HG03521 (cell line): ENCODE data around the gene OR6F1.
"Not testable (repeated sequence)": the region's sequence is repeated elsewhere in the genome, so short reads cannot be mapped to it uniquely, and the experiment has no call there.

ENCODE experiments used
- ATAC-seq: cut with Tn5 transposase; IDR thresholded peaks from one replicate; pipeline ENCODE4 v1.9.1; 2021; ENCODE audit warnings: mild to moderate bottlenecking, moderate library complexity; ENCODE audit not compliant: unreplicated experiment

Gene OR6F1

DNA sequence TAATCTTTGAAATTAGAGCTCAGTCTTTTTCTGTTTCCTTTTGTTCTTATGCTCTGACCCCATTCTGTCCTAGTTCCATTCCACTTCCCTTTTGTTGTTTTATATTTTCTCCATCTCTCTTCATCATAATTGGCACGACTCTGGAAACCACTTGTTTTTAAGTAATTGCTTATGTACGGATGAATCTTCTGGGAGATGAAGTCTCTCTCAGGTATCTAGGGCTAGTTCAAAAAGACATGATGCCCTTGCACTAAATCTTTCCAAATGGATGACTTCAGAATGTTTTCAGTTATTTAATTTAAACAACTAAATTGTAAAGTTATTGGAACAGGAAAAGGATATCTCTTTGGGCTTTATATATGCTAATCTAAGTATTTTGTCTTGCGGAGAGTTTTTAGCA lies at the start of gene OR6F1:
Gene OR6F1 (minus strand): TSS at position 101 of the 400 bp plus-strand sequence. CDS start 3,891 bp downstream, outside the sequence.
- no peak for ATAC-seq

DNA sequence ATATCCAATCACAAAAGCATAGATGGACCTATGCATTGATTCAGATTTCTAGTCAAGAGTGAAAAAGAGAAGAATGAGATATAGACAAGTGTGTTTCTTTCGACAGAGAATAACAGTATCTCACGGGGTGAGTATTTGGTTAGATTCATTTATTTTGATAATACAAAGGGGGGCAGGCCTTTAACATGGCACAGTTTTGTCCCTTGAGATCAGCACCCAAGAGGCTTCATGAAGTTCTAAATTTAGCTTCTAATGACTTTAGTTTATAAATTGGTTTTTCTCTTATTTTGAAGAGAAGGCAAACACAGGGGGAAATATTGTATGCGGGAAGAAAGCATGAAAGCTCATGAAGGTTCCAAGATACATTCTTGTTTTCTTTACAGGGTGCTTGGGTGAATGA lies 44.0 kb upstream of the OR6F1 start, which contains the start of gene OR1C1:
Gene OR1C1 (minus strand): TSS at position 101 of the 400 bp plus-strand sequence. CDS start 2,150 bp downstream, outside the sequence.
- ATAC-seq = no peak

DNA sequence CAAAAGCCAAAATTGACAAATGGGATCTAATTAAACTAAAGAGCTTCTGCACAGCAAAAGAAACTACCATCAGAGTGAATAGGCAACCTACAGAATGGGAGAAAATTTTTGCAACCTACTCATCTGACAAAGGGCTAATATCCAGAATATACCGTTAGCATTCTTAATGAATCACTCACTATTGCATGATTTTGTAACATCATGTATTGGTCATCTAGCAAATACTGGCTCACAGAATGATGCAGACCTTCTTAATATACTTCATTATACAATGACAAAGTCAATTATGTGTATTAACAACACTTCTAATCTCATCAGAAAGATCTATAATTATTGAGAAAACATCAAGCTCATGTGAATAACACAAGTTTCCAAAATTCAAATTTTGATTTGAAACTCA lies 37.9 kb upstream of the OR6F1 start:
- ATAC-seq = not testable (repeated sequence)

DNA sequence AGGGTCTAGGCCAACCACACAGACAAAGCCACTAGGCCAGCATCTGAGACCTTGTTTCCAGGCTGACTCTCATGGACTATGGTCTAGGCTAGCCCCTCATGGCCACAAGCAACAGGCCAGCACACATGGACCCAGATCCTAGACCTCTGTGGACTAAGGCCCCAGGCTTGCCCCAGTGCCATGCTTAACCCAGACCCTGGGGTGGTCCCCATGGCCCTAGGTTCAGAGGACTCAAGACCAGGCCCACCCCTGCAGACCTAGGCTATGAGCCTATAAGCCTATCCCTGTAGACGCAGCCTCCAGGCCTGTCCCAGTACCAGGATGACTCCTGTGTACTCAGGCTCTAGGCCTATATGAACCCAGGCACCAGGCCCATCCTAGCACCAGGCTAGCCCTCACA lies 33.4 kb upstream of the OR6F1 start:
- ATAC-seq = no peak

DNA sequence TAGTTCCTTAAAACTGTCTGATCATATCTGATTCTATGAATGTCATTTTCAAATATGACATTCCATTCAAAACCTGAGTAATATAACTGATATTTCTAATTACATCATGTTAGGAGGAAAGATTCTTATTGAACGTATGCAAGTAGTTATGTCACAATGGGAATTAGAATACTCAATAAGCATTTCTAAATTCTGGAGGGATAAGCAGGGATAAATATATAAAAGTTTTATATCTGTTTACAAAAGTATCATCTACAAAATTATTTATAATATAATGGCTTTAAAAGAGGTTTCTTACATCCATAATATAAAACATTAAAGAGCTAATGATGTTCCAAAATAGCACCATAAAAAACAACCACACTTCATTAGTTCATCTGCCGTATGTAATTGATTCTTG lies 31.6 kb upstream of the OR6F1 start, which contains the start of gene OR14A2:
Gene OR14A2 (minus strand): TSS at position 101 of the 400 bp plus-strand sequence.
- no peak for ATAC-seq

DNA sequence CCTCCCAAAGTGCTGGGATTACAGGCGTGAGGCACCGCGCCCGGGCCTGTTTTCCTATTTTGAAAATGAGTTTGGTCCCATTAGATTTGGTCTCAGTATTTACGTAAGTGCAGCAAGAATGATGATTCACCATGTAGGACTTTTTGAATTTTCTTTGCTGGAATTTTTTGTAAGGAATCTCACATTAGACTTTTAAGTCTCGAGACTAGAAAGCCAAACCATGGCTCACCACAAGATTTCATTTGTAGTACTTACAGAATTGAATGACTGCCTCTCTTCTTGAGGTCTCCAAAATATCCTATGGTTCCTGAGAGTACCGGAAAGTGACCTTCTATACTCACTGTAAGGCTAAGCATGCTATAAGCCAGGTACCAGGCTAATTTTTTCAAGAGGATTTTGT lies 31.2 kb upstream of the OR6F1 start:
- ATAC-seq = no peak

DNA sequence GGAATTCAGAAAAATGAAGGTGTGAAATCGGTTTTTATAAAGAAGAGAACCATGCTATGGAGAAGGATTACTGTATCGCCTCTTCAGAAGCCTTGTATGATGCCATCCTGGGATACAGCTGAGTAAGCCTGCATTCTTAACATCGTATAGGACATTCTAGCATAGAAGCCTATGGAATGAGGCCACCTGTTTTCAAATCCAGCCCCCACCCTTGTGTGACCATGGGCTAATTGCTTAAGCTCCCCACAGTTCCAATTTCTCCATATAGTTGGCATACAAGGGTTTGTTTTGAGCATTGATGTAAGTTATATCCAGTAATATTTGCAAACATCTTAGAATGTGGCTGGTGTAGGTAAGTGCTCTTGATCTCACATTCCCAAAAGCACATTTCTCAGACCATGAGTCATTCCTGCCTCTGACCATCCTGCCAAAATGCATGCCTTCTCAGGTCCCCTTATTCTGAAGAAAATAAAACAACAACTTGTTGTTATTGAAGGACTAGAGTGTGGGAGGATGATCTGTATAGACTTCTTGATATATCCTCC lies 30.0 kb upstream of the OR6F1 start:
- ATAC-seq = no peak

DNA sequence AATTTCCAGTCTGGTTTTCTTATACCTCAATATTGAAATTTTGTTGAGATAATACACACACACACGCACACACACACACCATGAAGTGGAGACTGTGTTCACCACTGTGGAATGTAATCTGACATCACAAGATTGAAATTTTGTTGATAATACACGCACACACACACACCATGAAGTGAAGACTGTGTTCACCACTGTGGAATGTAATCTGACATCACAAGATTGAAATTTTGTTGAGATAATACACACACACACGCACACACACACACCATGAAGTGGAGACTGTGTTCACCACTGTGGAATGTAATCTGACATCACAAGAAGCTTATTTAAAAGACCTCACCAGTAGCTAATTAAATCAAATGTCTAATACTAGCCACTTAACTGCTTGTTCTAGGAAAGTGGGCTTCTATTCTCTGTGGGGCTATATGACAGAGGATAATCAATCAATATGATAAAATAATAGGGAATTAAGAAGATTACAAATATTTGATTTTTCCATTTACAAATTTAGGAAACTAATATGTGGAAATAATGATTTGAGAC lies 25.8 kb upstream of the OR6F1 start:
- not testable (repeated sequence) for ATAC-seq

DNA sequence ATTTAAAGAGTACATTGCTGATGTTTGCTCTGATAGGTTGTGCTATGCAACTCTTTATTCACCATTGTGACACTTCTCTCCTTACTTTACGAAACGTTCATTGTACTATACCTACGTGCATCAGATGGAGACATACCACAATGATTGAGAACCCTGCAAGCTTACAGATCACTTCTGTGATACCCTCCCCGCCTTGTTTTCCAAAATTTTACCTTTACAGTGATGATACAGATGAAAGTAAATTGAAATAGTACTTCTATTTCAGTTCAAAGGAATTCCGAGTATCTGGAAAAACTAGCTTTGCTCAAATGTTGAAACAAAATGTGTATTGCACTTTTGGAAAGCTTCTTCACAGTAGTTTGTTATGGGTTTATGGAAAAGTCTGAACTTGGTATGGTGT lies 25.3 kb upstream of the OR6F1 start:
- no peak for ATAC-seq

DNA sequence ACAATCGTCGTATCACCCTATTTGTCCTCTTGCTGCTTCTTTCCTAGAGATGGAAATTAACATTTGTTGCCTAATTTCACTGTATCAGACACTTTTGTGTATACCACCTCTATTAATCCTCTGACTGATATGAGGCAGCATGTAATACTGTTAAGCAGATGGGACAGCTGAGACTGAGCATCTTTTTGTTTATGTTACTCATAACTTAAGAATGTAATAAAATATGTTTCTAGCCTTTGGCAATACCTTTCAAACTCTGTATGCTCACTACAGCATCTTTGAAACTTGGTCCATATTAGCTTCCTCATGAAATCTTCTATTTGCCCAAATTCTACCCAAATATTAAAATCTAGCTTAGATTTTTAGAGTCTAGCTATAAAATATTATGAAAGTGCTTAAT lies 24.3 kb upstream of the OR6F1 start:
- ATAC-seq = no peak

DNA sequence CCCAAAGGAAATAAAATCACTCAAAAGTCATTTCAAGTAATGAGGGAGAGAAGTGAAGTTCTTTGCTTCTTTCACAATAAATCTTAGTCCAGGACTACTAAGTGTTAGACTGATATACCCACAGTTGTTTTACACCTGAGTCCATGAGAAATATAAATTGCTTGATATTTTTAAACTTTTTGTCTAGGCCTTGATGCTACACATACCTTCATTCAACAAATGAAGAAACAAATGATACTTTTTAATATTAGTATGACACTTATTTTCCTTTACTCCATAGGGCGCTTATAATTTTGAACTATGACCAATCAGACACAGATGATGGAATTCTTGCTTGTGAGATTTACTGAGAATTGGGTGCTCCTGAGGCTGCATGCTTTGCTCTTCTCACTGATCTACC lies 21.9 kb upstream of the OR6F1 start, which contains the start of gene OR14K1:
Gene OR14K1 (plus strand): TSS at position 301 of the 400 bp plus-strand sequence. CDS start 0 bp downstream, at position 301.
- ATAC-seq = no peak

DNA sequence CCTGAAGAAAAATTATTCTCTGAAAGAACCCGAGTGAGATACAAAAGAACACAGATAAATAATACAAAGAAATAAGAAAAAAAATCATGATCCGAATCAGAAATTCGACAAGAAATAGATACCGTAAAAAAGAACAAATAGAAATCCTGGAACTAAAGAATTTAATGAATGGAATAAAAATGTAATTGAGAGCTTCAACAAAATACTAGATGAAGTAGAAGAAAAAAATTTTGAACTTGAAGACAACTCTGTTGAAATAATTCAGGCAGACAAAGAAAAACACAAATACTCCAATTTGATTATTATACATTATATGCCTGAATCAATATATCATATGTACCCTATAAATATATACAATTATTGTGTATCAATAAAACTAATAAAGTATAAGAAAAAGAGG lies 4.8 kb upstream of the OR6F1 start:
- no peak for ATAC-seq

DNA sequence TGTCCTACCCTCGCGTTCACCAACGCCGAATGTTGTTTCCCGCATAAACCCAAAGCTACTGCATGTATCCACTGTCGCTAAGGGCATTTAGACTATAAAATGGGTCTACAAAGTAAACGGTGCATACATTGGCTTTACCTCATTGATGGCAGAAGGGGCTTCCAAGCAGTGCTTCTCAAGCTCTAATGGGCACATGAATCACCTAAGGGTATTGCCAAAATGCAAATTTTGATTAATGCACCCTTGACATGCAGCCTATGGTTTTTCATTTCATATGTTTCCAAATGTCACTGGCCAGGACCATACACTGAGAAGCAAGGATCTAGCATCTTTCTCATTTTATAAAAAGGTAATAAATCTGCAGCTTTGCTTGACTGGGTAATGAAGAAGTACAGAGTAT lies 2.7 kb downstream of the OR6F1 start:
- ATAC-seq = no peak

DNA sequence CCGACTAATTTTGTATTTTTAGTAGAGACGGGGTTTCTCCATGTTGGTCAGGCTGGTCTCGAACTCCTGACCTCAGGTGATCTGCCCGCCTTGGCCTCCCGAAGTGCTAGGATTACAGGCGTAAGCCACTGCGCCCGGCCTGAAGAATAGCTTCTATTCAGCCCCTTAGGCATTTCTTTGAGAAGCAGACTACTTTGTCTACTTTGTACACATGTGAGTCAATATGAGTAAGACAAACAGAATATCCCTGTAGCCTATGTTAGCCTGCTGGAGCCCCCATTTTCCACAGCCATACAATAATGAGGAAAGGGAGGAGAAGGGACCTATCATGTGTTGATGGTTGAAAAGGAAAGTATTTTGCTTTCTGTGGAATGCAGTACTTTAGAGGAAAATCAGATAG lies 5.8 kb downstream of the OR6F1 start:
- not testable (repeated sequence) for ATAC-seq

DNA sequence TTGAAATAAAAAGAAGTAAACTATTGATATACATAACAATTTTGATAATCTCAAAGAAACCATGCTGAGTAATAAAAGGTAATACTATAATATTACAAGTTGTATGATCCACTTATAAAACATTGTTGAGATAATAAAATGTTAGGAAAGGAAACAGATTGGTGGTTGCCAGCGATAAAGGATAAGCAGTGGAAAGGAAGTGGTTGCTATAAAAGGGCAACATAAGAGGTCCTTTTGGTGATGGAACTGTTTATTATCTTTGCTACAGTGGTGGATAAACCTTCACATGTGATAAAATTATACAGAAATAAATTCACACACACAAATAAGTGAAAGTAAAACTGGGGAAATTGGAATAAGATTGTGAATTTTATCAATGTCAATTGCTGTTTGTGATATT lies 15.1 kb downstream of the OR6F1 start:
- ATAC-seq = no peak

DNA sequence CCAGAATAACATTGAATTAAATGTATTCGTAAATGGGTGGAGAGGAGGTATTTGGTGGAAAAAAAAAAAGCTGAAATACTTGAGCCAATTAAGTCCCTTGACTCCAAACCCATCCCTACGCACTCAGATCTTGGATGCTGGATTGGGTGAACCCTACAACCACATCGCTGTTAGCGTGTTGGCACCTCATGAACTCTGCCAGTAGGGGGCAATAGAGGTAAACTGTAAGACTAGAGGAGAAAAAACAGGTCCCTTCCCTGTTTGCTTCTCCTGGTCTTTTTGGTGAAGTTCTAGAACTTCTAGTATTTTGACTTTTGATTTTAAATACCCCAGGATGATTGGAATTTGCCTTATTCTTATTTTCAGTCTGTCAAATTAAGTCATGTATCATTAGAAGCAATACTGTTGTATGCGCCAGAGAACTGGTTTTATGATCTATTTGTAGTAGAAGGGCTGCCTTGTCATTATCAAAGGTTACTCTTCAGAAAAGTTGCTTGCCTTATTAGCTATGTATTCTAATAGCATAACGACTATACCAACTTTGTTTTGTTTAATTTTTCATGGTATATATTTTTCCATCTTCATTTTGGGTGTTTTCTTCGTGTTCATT lies 35.1 kb downstream of the OR6F1 start:
- peak; percentile 82 for ATAC-seq

DNA sequence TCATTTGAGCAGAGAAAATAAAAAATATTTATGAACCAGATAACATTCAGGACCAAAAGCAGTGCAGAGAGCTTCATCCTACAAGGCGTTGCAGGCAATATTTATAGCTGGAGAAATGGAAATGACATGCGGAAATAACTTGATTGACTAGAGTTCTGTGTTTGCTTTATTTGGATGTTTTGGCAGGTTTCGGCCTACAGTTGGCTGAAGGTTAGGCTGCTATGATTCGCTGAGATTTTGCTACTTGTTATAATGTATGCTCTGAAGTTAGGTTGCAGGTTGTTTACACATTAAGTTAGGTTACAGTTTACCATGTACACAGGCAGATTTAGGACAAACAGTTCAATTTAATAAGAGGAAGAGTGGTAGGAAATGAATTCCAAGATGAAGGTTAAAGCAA lies 36.3 kb downstream of the OR6F1 start:
- no peak for ATAC-seq

DNA sequence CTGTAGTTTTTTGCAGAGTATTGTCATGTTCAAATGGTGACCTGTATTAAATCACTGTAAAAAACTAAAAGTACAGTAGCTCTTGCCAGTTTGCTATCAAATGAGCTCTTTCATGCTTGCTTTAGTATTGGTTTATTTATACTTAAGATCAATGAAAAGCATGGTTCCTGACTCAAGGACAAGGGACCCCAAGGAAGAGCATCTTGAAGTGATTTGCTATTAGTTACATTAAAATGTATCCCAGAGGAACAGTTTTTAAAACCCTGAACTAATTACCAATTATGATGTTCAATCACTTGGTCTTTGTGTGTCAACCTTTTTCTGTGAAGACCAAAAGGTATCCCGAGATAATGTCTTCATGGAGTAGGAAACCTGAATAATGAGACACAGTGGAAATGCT lies 36.8 kb downstream of the OR6F1 start, which contains the start of gene OR13G1:
Gene OR13G1 (minus strand): TSS at position 101 of the 400 bp plus-strand sequence. CDS start 6,698 bp downstream, outside the sequence.
- no peak for ATAC-seq

DNA sequence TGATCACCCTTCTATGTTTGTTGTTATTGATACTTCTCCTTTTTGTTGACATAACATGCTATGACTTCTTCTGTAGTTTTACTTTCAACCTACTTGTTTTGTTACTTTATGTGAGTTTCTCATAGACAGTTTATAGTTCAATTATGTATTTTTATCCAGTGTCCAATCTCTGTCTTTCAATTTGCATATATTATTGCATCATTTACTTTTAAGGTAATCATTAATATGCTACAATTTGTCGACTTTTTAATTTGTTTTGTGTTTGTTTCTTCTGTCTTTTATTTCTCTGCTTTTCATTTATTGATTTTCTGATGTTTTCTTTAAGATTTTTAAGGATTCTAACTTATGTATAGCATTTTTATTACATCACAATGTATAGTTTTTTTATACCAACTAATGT lies 47.2 kb downstream of the OR6F1 start:
- no peak for ATAC-seq
